PC-3 (cell line): ENCODE measurements around the gene CAMSAP1.

Experiments used
- EZH2 ChIP-seq: fragments of 300-600 bp; sonication (generic); IDR thresholded peaks from one replicate; pipeline ENCODE4 v1.6.1; 2017; ENCODE audit warnings: antibody characterized with exemption, mild to moderate bottlenecking, low read length; ENCODE audit not compliant: unreplicated experiment
- TF ChIP-seq, protein P1 (sequence below): fragments of 300-600 bp; sonication (generic); conservative IDR thresholded peaks from 2 replicates; pipeline ENCODE4 v1.5.1; 2017; ENCODE audit warnings: antibody characterized with exemption, low read depth, mild to moderate bottlenecking, low read length

DNA sequence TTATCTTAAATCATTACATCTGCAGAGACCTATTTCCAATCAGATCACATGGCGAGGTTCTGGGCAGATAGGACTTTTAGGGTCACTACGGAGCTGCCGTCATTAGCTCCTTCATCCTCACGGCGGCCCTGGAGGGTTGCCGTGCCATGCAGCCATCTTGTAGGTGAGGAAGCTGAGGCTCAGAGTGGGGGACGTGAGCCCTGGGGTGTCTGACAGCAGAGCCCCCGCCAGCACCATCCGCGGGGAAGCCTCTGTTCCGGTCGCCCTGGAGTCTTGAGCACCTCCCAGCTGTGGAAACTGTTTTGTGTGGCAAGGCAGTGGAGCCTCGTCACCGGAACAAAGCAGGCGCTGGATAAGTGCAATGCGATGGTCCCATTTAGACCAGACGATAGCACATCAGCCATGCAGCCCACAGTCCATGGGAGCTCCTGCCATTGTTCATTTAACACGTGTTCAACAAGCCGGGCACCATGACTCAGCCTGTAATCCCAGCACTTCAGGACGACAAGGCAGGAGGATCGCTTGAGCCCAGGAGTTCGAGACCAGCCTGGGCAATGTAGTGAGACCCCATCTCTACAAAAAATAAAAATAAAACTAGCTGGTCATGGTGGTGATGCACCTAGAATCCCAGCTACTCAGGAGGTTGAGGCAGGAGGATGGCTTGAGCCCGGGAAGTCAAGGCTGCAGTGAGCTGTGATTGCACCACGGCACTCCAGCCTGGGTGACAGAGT lies 143.5 kb downstream of the CAMSAP1 start:
- TF ChIP-seq, protein P1, sequence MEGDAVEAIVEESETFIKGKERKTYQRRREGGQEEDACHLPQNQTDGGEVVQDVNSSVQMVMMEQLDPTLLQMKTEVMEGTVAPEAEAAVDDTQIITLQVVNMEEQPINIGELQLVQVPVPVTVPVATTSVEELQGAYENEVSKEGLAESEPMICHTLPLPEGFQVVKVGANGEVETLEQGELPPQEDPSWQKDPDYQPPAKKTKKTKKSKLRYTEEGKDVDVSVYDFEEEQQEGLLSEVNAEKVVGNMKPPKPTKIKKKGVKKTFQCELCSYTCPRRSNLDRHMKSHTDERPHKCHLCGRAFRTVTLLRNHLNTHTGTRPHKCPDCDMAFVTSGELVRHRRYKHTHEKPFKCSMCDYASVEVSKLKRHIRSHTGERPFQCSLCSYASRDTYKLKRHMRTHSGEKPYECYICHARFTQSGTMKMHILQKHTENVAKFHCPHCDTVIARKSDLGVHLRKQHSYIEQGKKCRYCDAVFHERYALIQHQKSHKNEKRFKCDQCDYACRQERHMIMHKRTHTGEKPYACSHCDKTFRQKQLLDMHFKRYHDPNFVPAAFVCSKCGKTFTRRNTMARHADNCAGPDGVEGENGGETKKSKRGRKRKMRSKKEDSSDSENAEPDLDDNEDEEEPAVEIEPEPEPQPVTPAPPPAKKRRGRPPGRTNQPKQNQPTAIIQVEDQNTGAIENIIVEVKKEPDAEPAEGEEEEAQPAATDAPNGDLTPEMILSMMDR: no peak
- no peak for TF ChIP-seq EZH2
